ENCODE data around the gene NRDE2. TPM values are rescaled to one million over a fixed set of nuclear protein-coding genes. Genes with fewer than 3 reads are reported as not detected.

NRDE2 gene
- polyA plus RNA-seq, 1 donor from 2014 or later: 9.5 TPM

DNA sequence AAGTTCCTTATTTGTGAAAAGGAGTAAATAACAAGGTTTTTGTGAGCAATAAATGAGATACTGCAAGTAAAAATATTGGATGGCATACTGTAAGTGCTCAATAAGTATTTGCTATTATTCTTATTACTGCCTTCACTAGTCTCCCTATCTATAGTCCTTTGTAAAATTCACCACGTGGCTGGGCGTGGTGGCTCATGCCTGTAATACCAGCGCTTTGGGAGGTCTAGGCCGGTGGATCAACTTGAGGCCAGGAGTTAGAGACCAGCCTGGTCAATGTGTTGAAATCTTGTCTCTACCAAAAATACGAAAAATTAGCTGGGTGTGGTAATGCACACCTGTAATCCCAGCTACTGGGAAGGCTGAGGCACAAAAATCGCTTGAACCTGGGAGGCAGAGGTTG is 46.5 kb upstream of the NRDE2 start:
- Histone ChIP-seq H3K27me3 (ENCODE audit: insufficient read depth, low read depth, low read length) (no peaks in the 10 kb centered on the region), H4K20me1 (ENCODE audit: insufficient read depth) (no peaks in the 10 kb centered on the region), H3K79me2 (replicated peaks; ENCODE audit: insufficient read depth, low read length) (no peaks in the 10 kb centered on the region), H2AFZ (ENCODE audit: low read depth, low read length) (no peak overlapping the region), H3K27ac (ENCODE audit: low read length) (no peak overlapping the region), H3K9me3 (ENCODE audit: low read length) (no peaks in the 10 kb centered on the region), H3K9ac (ENCODE audit: low read length) (no peak overlapping the region), H3K36me3 (ENCODE audit: insufficient read depth, low read length) (no peaks in the 10 kb centered on the region), H3F3A (ENCODE audit: insufficient read depth, low read length, poor library complexity, severe bottlenecking) (no peaks in the 10 kb centered on the region), H3K4me3 (ENCODE audit: low read length) (no peak overlapping the region), H3K4me2 (ENCODE audit: low read length) (no peak overlapping the region), H3K9me2 (ENCODE audit: insufficient read depth, low read length) (no peaks in the 10 kb centered on the region)
- TF ChIP-seq POLR2AphosphoS5 (IDR thresholded peaks at IDR 0.05) (no peak), TAF1 (IDR thresholded peaks at IDR 0.05; ENCODE audit: low read depth) (no peak), EP300 (conservative IDR thresholded peaks at IDR 0.05; ENCODE audit: poor library complexity, severe bottlenecking) (no peak), MXI1 (conservative IDR thresholded peaks at IDR 0.05; ENCODE audit: poor library complexity, severe bottlenecking) (no peak), EZH2 (IDR thresholded peaks at IDR 0.05; ENCODE audit: borderline replicate concordance, insufficient read depth, low read length, poor library complexity, severe bottlenecking) (no peak), RAD21 (conservative IDR thresholded peaks at IDR 0.05) (no peak), SMC3 (conservative IDR thresholded peaks at IDR 0.05; ENCODE audit: poor library complexity) (no peak), CTCF (IDR thresholded peaks at IDR 0.05; ENCODE audit: poor library complexity, severe bottlenecking) (no peak)
- TF ChIP-seq, protein P1, sequence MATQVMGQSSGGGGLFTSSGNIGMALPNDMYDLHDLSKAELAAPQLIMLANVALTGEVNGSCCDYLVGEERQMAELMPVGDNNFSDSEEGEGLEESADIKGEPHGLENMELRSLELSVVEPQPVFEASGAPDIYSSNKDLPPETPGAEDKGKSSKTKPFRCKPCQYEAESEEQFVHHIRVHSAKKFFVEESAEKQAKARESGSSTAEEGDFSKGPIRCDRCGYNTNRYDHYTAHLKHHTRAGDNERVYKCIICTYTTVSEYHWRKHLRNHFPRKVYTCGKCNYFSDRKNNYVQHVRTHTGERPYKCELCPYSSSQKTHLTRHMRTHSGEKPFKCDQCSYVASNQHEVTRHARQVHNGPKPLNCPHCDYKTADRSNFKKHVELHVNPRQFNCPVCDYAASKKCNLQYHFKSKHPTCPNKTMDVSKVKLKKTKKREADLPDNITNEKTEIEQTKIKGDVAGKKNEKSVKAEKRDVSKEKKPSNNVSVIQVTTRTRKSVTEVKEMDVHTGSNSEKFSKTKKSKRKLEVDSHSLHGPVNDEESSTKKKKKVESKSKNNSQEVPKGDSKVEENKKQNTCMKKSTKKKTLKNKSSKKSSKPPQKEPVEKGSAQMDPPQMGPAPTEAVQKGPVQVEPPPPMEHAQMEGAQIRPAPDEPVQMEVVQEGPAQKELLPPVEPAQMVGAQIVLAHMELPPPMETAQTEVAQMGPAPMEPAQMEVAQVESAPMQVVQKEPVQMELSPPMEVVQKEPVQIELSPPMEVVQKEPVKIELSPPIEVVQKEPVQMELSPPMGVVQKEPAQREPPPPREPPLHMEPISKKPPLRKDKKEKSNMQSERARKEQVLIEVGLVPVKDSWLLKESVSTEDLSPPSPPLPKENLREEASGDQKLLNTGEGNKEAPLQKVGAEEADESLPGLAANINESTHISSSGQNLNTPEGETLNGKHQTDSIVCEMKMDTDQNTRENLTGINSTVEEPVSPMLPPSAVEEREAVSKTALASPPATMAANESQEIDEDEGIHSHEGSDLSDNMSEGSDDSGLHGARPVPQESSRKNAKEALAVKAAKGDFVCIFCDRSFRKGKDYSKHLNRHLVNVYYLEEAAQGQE (IDR thresholded peaks at IDR 0.05; ENCODE audit: borderline replicate concordance): no peak

DNA sequence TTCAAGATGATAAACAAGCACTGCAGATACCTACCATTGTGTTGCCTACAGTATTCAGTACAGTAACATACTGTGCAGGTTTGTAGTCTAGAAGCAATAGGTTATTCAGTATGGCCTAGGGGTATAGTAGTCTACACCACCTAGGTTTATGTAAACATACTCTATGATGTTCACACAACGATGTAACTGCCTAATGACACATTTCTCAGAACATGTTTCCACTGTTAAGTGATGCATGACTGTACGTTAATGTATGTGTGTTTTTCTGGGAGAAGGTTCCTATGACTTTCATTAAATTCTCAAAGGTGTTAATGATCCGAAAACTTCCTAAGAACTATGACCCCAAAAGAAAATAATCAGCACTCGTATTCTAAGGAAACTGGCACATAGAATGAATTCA is 44.2 kb upstream of the NRDE2 start:
- Histone ChIP-seq H3K9me2 (ENCODE audit: insufficient read depth, low read length) (no peaks in the 10 kb centered on the region), H3F3A (ENCODE audit: insufficient read depth, low read length, poor library complexity, severe bottlenecking) (no peaks in the 10 kb centered on the region), H3K4me3 (ENCODE audit: low read length) (no peak overlapping the region), H3K36me3 (ENCODE audit: insufficient read depth, low read length) (no peaks in the 10 kb centered on the region), H3K79me2 (replicated peaks; ENCODE audit: insufficient read depth, low read length) (no peaks in the 10 kb centered on the region), H3K27me3 (ENCODE audit: insufficient read depth, low read depth, low read length) (no peaks in the 10 kb centered on the region), H3K9me3 (ENCODE audit: low read length) (no peaks in the 10 kb centered on the region), H3K27ac (ENCODE audit: low read length) (no peak overlapping the region), H4K20me1 (ENCODE audit: insufficient read depth) (no peaks in the 10 kb centered on the region), H3K9ac (ENCODE audit: low read length) (no peak overlapping the region), H2AFZ (ENCODE audit: low read depth, low read length) (no peak overlapping the region), H3K4me2 (ENCODE audit: low read length) (no peak overlapping the region)
- TF ChIP-seq RAD21 (conservative IDR thresholded peaks at IDR 0.05) (no peak), EP300 (conservative IDR thresholded peaks at IDR 0.05; ENCODE audit: poor library complexity, severe bottlenecking) (no peak), MXI1 (conservative IDR thresholded peaks at IDR 0.05; ENCODE audit: poor library complexity, severe bottlenecking) (no peak), POLR2AphosphoS5 (IDR thresholded peaks at IDR 0.05) (no peak), EZH2 (IDR thresholded peaks at IDR 0.05; ENCODE audit: borderline replicate concordance, insufficient read depth, low read length, poor library complexity, severe bottlenecking) (no peak), CTCF (IDR thresholded peaks at IDR 0.05; ENCODE audit: poor library complexity, severe bottlenecking) (no peak), SMC3 (conservative IDR thresholded peaks at IDR 0.05; ENCODE audit: poor library complexity) (no peak), TAF1 (IDR thresholded peaks at IDR 0.05; ENCODE audit: low read depth) (no peak)
- TF ChIP-seq, protein P1 (IDR thresholded peaks at IDR 0.05; ENCODE audit: borderline replicate concordance): no peak

All from neural cell (in vitro differentiated cells).